Retinal pigment epithelial cell (primary cell): ENCODE data around the gene ANAPC13.

ENCODE experiments used
- DNase-seq: peaks from one replicate; pipeline ENCODE4 v3.0.0-alpha.2; 2010; ENCODE audit warnings: low read depth
- H3K4me3 ChIP-seq: 2 replicates; pipeline ENCODE4 v1.5.1; 2011; ENCODE audit warnings: mild to moderate bottlenecking, low read length, control low read depth, moderate library complexity
- CTCF ChIP-seq: conservative IDR thresholded peaks from 2 replicates; pipeline ENCODE4 v1.5.1; 2011; ENCODE audit warnings: low read depth, low read length, control low read depth, inconsistent platforms

Gene ANAPC13

DNA sequence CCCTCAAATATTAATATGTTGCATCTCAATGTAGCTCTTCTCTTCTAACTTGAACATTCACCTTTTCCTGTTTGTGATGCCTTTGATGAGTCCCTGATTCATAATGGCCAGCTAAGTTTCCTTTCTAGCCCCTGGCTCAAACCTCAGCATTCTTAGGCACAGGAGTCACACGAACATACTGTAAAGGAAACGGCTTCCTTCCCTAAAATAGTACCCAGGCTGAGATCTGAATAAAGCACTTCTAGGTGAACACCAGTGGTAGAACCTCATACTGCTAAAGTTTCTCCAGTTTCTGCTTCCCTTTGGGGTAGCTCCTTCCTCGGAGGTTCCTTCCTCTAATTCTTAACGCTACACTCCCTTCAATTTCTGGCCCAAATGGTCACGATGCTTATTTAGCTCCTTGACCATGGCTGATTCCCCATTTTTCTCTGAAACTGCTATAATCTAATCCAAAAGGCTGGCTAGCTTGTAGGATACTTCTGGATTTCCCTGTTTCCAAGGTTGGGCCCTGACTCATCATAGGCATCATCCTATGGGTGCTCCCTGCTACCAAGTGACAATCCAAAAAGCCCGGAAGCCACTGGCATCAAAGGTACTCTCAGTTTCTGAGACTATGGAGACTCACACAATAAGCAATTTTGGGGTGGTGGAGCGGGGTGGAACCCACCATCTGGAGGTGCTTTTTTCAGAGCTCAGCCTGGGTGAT lies 2.4 kb downstream of the ANAPC13 start:
- DNase-seq = no peak
- H3K4me3 ChIP-seq = no peak overlapping the region
- TF ChIP-seq CTCF = no peak

DNA sequence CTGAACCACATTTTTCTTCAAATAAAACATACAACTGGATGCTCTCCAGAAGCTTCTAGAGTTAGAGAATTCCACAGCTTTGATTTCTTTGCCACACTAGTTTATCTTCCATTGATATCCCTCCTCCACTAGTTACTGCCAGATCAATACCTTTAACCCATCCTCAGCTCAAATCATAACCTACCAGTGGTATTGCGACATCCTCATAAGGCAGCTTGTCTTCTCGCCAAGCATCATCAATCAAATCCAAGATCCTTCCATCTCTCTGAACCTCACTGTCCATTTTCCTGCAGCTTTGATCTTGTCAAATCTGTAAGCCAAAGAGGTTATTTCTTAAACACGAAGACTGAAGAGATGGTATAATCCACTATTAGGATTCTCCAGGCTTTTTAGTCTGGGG lies 3.2 kb downstream of the ANAPC13 start:
- DNase-seq = no peak
- no peak overlapping the region for H3K4me3 ChIP-seq
- TF ChIP-seq CTCF = no peak

DNA sequence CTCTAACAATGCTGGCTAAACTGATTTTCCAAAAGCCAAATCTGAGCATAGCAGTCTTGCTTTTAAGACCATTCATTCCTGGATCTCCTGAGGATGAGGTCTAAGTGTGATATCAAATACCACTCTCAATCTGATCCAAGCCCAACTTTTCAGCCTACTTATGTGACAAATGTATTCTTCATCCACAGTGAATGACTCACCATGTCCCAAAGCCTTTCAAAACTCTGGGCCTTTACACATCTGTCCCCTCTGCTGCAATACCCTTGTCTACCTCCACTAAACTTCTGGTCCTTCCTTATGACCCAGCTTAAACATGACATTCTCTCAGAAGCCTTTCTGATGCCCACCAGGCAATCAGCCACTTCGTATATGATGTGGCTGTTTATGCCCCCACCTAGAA lies 4.6 kb downstream of the ANAPC13 start:
- H3K4me3 ChIP-seq = no peak overlapping the region
- TF ChIP-seq CTCF = no peak
- DNase-seq = no peak

- no peak overlapping the region for H3K4me3 ChIP-seq
- TF ChIP-seq CTCF = no peak
- no peak for DNase-seq
Measured at GRCh38 chr3:134480546-134480945, 5.2 kb downstream of the ANAPC13 start.

GRCh38 chr3:134477938-134478337 lies 7.8 kb downstream of the ANAPC13 start:
- DNase-seq = peak; percentile 46
- no peak for TF ChIP-seq CTCF

DNA sequence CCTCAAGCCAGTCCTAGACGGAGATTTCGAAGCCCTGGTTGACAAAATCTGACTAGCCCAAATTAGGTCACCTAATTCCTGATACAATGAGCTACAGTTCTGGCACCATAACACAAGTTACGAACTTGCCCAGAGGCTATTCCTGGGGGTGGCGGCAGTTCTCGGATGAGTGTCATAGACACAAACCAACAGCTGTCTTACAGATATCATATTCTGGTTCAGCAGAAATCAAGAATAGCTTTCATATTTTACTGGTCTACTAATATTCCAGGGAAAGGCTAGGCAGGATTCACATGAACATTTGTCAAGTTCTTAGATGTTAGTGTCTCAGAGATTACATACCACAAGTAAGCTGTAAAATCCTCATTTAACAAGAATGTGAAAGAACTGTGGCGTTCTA lies 8.8 kb downstream of the ANAPC13 start:
- DNase-seq = no peak

More at GRCh38 chr3:134477938-134478337, 7.8 kb downstream of the ANAPC13 start:
- H3K4me3 ChIP-seq = no peak overlapping the region

More for the DNA sequence above, 8.8 kb downstream of the ANAPC13 start:
- H3K4me3 ChIP-seq = no peak overlapping the region
- no peak for TF ChIP-seq CTCF
